ENCODE data around the gene CTF1. TPM values are rescaled to one million over a fixed set of nuclear protein-coding genes. Genes with fewer than 3 reads are reported as not detected.

The CTF1 gene
- total and polyA plus RNA-seq, 4 donors, result 0.19 to 0.75 (median 0.35) TPM; not detected in 1

- peak; percentile 91 for DNase-seq (ENCODE audit: low spot score)
- Histone ChIP-seq H3K4me3 (ENCODE audit: low read depth in 1 of 3, low read length in 3 of 3) (peak within 1 kb of the TSS; percentile 79 to 93 (median 92)), H3K9me3 (ENCODE audit: control insufficient read depth in 4 of 4, low read length in 3 of 4) (no peaks in the 10 kb centered on the region), H3K4me1 (ENCODE audit: control insufficient read depth in 4 of 4, insufficient read depth in 4 of 4, low read length in 3 of 4) (peaks cover 9 to 28% (median 24%) of the 10 kb centered on the region in 4 donors), H3K36me3 (ENCODE audit: control insufficient read depth in 4 of 4, insufficient read depth in 3 of 4, low read depth in 1 of 4, low read length in 3 of 4) (peaks cover 0 to 3% (median under 1%) of the 10 kb centered on the region in 4 donors), H3K27ac (ENCODE audit: low read depth in 1 of 2, low read length in 2 of 2) (peak within 1 kb of the TSS; percentile 88 to 93), H3K27me3 (ENCODE audit: control insufficient read depth in 4 of 4, insufficient read depth in 4 of 4, low read length in 3 of 4) (no peaks in the 10 kb centered on the region), H3K9ac (ENCODE audit: low read depth in 1 of 2, low read length in 2 of 2) (peak within 1 kb of the TSS; percentile 74 to 95)
- WGBS, result under 1% methylated on average over 97 of the region's 97 CpGs
- TF ChIP-seq HNF4A (conservative IDR thresholded peaks at IDR 0.05) (no peak), CTCF (IDR thresholded peaks at IDR 0.05; ENCODE audit: low read depth, low read length, missing input control) (peak; percentile 33)
Observed at GRCh38 chr16:30893744-30894539, 2.5 kb upstream of the CTF1 start, which contains the start of gene BCL7C. Gene BCL7C, minus strand, starts transcription at chr16:30894077. Its CDS starts 133 bp downstream, at chr16:30893944.

DNA sequence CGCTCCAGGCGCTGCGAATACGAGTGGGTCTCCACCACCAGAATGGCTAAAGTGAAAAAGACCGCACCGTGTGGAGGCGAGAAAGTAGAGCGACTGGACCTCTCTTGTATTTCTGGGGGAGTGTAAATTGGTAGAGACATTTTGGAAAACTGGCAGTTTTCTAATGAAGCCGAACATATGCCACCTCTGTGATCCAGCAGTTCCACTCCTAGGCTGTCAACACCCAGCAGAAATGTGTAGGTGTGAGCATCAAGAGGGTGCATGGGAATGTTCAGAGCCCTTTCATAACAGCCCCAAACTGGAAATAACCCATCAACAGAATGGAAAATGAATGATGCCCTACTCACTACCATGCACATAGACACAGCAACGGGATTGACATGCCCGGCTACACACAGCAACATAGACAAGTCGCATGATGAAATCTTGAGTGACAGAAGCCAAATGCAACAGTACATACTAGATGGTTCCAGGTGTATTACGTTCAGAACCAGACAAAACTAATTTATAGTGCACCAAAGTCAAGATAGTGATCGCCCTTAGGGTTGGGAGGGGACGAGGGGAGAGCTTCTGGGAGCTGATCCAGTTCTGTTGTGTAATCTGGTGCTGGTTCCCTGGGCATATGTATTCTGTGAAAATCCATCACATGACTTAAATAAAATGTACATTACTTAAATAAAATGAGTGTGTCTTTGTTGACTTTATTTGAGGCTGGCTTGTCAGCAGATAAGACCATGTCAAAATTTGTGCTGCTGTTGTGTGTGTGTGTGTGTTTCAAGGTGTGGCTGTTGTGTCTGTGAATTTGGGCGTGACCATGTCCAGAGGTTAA lies 1.7 kb upstream of the CTF1 start:
- H3K9ac ChIP-seq (ENCODE audit: low read depth in 1 of 2, low read length in 2 of 2), result peak overlapping the region in 1 of 2 donors; percentile 40
- no peaks in the 10 kb centered on the region for H3K36me3 ChIP-seq (ENCODE audit: control insufficient read depth in 4 of 4, insufficient read depth in 3 of 4, low read depth in 1 of 4, low read length in 3 of 4)
- peak overlapping the region; percentile 61 to 79 (median 70) for H3K4me3 ChIP-seq (ENCODE audit: low read depth in 1 of 3, low read length in 3 of 3)
- TF ChIP-seq TAF1 (conservative IDR thresholded peaks at IDR 0.05), result no peak
- TF ChIP-seq ZBTB33 (IDR thresholded peaks at IDR 0.05), result no peak
- no peak for TF ChIP-seq RAD21 (IDR thresholded peaks at IDR 0.05)
- TF ChIP-seq FOXA2 (IDR thresholded peaks at IDR 0.05), result no peak
- no peak for TF ChIP-seq EGR1 (IDR thresholded peaks at IDR 0.05; ENCODE audit: low read depth in 2 of 2)
- no peak for TF ChIP-seq SP1 (IDR thresholded peaks at IDR 0.05)
- no peak for TF ChIP-seq FOXA1 (IDR thresholded peaks at IDR 0.05)
- no peak for TF ChIP-seq YY1 (IDR thresholded peaks at IDR 0.05)
- TF ChIP-seq MAX (IDR thresholded peaks at IDR 0.05), result no peak
- TF ChIP-seq HNF4G (IDR thresholded peaks at IDR 0.05), result no peak
- no peak for TF ChIP-seq ATF3 (IDR thresholded peaks at IDR 0.05)
- no peak for TF ChIP-seq RXRA (IDR thresholded peaks at IDR 0.05)
- TF ChIP-seq CTCF (IDR thresholded peaks at IDR 0.05; ENCODE audit: low read depth, low read length, missing input control), result no peak
- no peak for TF ChIP-seq JUND (IDR thresholded peaks at IDR 0.05)
- TF ChIP-seq GABPA (IDR thresholded peaks at IDR 0.05 in 1 of 2, conservative IDR thresholded peaks at IDR 0.05 in 1 of 2), result no peak
- TF ChIP-seq, protein P1, sequence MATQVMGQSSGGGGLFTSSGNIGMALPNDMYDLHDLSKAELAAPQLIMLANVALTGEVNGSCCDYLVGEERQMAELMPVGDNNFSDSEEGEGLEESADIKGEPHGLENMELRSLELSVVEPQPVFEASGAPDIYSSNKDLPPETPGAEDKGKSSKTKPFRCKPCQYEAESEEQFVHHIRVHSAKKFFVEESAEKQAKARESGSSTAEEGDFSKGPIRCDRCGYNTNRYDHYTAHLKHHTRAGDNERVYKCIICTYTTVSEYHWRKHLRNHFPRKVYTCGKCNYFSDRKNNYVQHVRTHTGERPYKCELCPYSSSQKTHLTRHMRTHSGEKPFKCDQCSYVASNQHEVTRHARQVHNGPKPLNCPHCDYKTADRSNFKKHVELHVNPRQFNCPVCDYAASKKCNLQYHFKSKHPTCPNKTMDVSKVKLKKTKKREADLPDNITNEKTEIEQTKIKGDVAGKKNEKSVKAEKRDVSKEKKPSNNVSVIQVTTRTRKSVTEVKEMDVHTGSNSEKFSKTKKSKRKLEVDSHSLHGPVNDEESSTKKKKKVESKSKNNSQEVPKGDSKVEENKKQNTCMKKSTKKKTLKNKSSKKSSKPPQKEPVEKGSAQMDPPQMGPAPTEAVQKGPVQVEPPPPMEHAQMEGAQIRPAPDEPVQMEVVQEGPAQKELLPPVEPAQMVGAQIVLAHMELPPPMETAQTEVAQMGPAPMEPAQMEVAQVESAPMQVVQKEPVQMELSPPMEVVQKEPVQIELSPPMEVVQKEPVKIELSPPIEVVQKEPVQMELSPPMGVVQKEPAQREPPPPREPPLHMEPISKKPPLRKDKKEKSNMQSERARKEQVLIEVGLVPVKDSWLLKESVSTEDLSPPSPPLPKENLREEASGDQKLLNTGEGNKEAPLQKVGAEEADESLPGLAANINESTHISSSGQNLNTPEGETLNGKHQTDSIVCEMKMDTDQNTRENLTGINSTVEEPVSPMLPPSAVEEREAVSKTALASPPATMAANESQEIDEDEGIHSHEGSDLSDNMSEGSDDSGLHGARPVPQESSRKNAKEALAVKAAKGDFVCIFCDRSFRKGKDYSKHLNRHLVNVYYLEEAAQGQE (IDR thresholded peaks at IDR 0.05), result no peak
- no peak for TF ChIP-seq HNF4A (conservative IDR thresholded peaks at IDR 0.05)
- TF ChIP-seq NR2F2 (IDR thresholded peaks at IDR 0.05), result no peak
- H3K27ac ChIP-seq (ENCODE audit: low read depth in 1 of 2, low read length in 2 of 2), result peak overlapping the region; percentile 88 to 93
- no peak for DNase-seq (ENCODE audit: low spot score)
- WGBS, result 44% methylated on average over 16 of the region's 16 CpGs
- peaks cover 9 to 28% (median 24%) of the 10 kb centered on the region in 4 donors for H3K4me1 ChIP-seq (ENCODE audit: control insufficient read depth in 4 of 4, insufficient read depth in 4 of 4, low read length in 3 of 4)
- H3K9me3 ChIP-seq (ENCODE audit: control insufficient read depth in 4 of 4, low read length in 3 of 4), result no peaks in the 10 kb centered on the region
- H3K27me3 ChIP-seq (ENCODE audit: control insufficient read depth in 4 of 4, insufficient read depth in 4 of 4, low read length in 3 of 4), result no peaks in the 10 kb centered on the region
